GM10266 (cell line): ENCODE measurements around the gene TRAPPC3.

Experiments used
- DNase-seq: peaks from one replicate; pipeline ENCODE4 v3.0.0; 2012; ENCODE audit errors: extremely low spot score
- CTCF ChIP-seq: IDR thresholded peaks from 2 replicates; pipeline ENCODE4 v1.5.1; 2012; ENCODE audit warnings: mild to moderate bottlenecking, low read depth; ENCODE audit not compliant: control insufficient read depth, insufficient read depth; ENCODE audit errors: missing control alignments

Gene TRAPPC3

GRCh38 chr1:36114371-36114770, 34.9 kb downstream of the TRAPPC3 start:
- DNase-seq: no peak
- TF ChIP-seq CTCF: no peak

- no peak for TF ChIP-seq CTCF
- DNase-seq: no peak
Measured at GRCh38 chr1:36112823-36113222, 36.5 kb downstream of the TRAPPC3 start.

GRCh38 chr1:36111151-36111550, 38.1 kb downstream of the TRAPPC3 start:
- no peak for DNase-seq
- no peak for TF ChIP-seq CTCF

GRCh38 chr1:36109041-36109679, 40.1 kb downstream of the TRAPPC3 start:
- TF ChIP-seq CTCF: no peak
- DNase-seq: no peak

GRCh38 chr1:36108314-36108713, 41.0 kb downstream of the TRAPPC3 start:
- no peak for DNase-seq

GRCh38 chr1:36107394-36107793, 41.9 kb downstream of the TRAPPC3 start:
- no peak for TF ChIP-seq CTCF
- no peak for DNase-seq

More at GRCh38 chr1:36108314-36108713, 41.0 kb downstream of the TRAPPC3 start:
- no peak for TF ChIP-seq CTCF

GRCh38 chr1:36106269-36106668, 43.0 kb downstream of the TRAPPC3 start:
- no peak for DNase-seq
- no peak for TF ChIP-seq CTCF
